ENCODE measurements around the gene RBM22.

RBM22 gene

DNA sequence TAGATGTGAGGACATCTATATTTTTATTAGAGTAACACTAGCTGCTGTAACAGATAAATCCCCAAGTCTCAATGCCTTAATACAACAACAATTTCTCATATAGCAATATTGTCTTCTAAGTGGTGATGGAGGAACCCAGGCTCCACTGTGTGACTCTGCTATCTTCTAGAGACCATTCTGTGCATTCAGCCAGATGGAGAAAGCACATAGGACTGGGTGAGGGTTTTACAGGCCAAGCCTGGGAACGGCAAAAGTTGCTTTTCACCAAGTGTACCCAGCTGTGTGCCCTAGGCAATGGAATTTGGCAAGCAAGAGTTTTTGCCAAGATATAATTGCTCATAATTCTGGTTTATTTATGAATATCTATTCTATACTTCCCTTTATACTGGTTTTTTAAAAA lies 11.7 kb downstream of the RBM22 start:
- peaks cover 46% of the 10 kb centered on the region for H3K36me3 Mint-ChIP-seq (ENCODE audit: low read depth)
- H3K9me3 Mint-ChIP-seq = no peaks in the 10 kb centered on the region
- no peaks in the 10 kb centered on the region for H3K27me3 Mint-ChIP-seq (ENCODE audit: low read depth)
- TF ChIP-seq, protein P1, sequence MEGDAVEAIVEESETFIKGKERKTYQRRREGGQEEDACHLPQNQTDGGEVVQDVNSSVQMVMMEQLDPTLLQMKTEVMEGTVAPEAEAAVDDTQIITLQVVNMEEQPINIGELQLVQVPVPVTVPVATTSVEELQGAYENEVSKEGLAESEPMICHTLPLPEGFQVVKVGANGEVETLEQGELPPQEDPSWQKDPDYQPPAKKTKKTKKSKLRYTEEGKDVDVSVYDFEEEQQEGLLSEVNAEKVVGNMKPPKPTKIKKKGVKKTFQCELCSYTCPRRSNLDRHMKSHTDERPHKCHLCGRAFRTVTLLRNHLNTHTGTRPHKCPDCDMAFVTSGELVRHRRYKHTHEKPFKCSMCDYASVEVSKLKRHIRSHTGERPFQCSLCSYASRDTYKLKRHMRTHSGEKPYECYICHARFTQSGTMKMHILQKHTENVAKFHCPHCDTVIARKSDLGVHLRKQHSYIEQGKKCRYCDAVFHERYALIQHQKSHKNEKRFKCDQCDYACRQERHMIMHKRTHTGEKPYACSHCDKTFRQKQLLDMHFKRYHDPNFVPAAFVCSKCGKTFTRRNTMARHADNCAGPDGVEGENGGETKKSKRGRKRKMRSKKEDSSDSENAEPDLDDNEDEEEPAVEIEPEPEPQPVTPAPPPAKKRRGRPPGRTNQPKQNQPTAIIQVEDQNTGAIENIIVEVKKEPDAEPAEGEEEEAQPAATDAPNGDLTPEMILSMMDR (IDR thresholded peaks at IDR 0.05; ENCODE audit: unreplicated experiment in 3 of 3) = no peak
- no peaks in the 10 kb centered on the region for H3K4me1 Mint-ChIP-seq
- no peak overlapping the region for H3K27ac Mint-ChIP-seq
- H3K4me3 Mint-ChIP-seq = no peak overlapping the region

DNA sequence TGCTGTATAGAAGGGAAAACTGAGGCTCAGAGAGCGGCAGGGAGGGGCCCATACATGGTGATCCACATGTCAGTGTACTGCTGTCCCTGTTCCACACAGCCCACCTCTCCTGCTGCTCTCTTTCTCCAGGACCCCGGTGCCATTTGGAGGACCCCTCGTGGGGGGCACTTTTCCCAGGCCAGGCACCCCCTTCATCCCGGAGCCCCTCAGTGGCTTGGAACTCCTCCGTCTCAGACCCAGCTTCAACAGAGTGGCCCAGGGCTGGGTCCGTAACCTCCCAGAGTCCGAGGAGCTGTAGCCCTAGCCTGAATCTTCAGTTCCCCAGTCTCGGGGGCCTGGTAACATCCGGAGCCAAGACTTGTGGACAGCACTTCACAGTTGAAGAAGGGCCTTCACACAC lies 24.3 kb downstream of the RBM22 start:
- H3K27ac Mint-ChIP-seq = no peak overlapping the region
- H3K4me1 Mint-ChIP-seq = peaks cover 24% of the 10 kb centered on the region
- H3K9me3 Mint-ChIP-seq = no peaks in the 10 kb centered on the region
- TF ChIP-seq, protein P1 (IDR thresholded peaks at IDR 0.05; ENCODE audit: unreplicated experiment in 3 of 3) = no peak
- H3K36me3 Mint-ChIP-seq (ENCODE audit: low read depth) = peaks cover 4% of the 10 kb centered on the region
- H3K27me3 Mint-ChIP-seq (ENCODE audit: low read depth) = peaks cover 11% of the 10 kb centered on the region
- no peak overlapping the region for H3K4me3 Mint-ChIP-seq

DNA sequence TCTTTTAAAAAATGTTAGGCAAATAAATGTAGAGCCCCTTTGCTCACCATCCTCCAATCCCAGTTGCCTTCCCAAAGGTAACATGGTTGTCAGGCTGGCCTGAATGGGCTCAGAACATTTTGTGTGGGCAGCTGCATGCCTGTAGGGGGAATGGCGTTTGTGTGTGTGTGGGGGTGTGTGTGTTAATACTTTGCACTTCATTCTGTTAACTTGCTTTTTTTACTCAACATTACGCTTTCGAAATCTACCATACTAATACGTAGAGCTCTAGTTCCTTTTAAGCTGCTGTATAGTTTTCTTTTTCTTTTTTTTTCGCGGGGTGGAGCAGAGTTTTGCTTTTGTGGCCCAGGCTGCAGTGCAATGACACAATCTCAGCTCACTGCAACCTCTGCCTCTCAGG lies 25.8 kb downstream of the RBM22 start:
- H3K4me3 Mint-ChIP-seq = peak overlapping the region in 2 of 3 experiments; percentile 11 to 23
- peaks cover 31% of the 10 kb centered on the region for H3K4me1 Mint-ChIP-seq
- TF ChIP-seq, protein P1 (IDR thresholded peaks at IDR 0.05; ENCODE audit: unreplicated experiment in 3 of 3) = no peak
- H3K36me3 Mint-ChIP-seq (ENCODE audit: low read depth) = peaks cover 4% of the 10 kb centered on the region
- H3K9me3 Mint-ChIP-seq = no peaks in the 10 kb centered on the region
- H3K27ac Mint-ChIP-seq = peak overlapping the region; percentile 16 to 96 (median 96)
- H3K27me3 Mint-ChIP-seq (ENCODE audit: low read depth) = peaks cover 11% of the 10 kb centered on the region

GRCh38 chr5:150674341-150674821 lies 26.5 kb downstream of the RBM22 start:
- H3K27ac Mint-ChIP-seq = peak overlapping the region; percentile 79 to 96 (median 96)
- peaks cover 11% of the 10 kb centered on the region for H3K27me3 Mint-ChIP-seq (ENCODE audit: low read depth)
- H3K9me3 Mint-ChIP-seq = no peaks in the 10 kb centered on the region
- peaks cover 4% of the 10 kb centered on the region for H3K36me3 Mint-ChIP-seq (ENCODE audit: low read depth)
- TF ChIP-seq, protein P1 (IDR thresholded peaks at IDR 0.05; ENCODE audit: unreplicated experiment in 3 of 3) = no peak
- H3K4me1 Mint-ChIP-seq = peaks cover 31% of the 10 kb centered on the region
- peak overlapping the region in 2 of 3 experiments; percentile 53 to 88 for H3K4me3 Mint-ChIP-seq

- H3K4me1 Mint-ChIP-seq = peaks cover 31% of the 10 kb centered on the region
- peaks cover 4% of the 10 kb centered on the region for H3K36me3 Mint-ChIP-seq (ENCODE audit: low read depth)
- H3K4me3 Mint-ChIP-seq = peak overlapping the region; percentile 85 to 89 (median 88)
- H3K27ac Mint-ChIP-seq = peak overlapping the region; percentile 50 to 96 (median 81)
- H3K27me3 Mint-ChIP-seq (ENCODE audit: low read depth) = peaks cover 10% of the 10 kb centered on the region
- H3K9me3 Mint-ChIP-seq = no peaks in the 10 kb centered on the region
- TF ChIP-seq, protein P1 (IDR thresholded peaks at IDR 0.05; ENCODE audit: unreplicated experiment in 3 of 3) = no peak
These were observed 28.0 kb downstream of the RBM22 start for GRCh38 chr5:150672884-150673275.

DNA sequence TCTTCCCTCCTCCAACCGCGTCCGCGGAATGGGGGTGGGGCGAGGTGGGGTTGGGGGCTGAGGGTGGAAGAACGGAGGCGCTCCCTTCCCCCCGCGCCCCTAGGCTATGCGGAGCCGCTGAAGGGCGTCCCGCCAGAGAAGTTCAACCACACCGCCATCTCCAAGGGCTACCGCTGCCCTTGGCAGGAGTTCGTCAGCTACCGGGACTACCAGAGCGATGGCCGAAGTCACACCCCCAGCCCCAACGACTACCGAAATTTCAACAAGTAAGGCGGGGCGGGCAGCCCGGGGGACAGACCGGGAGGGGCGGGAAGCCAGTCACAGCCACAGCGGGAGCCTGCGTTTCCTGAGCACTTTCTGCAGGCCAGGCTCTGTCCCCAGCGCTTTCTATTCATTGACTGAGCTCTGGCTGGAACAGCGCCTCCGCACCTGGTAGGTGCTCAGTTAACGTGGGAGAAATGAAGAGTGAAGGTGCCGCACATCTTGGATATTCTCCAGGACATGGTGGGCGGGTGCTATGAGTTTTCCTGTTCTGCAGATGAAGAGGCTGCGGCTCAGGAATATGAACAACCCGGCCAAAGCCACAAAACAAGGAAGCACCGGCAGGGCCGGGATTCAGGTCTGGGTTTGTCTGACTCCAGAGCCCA lies 28.5 kb downstream of the RBM22 start:
- peaks cover 8% of the 10 kb centered on the region for H3K27me3 Mint-ChIP-seq (ENCODE audit: low read depth)
- peak overlapping the region; percentile 50 to 96 (median 81) for H3K27ac Mint-ChIP-seq
- peaks cover 2% of the 10 kb centered on the region for H3K36me3 Mint-ChIP-seq (ENCODE audit: low read depth)
- TF ChIP-seq, protein P1 (IDR thresholded peaks at IDR 0.05; ENCODE audit: unreplicated experiment in 3 of 3) = no peak
- peak overlapping the region; percentile 85 to 89 (median 88) for H3K4me3 Mint-ChIP-seq
- H3K4me1 Mint-ChIP-seq = peaks cover 31% of the 10 kb centered on the region
- no peaks in the 10 kb centered on the region for H3K9me3 Mint-ChIP-seq

Measured in nephron (organoid).